ENCODE measurements around the gene PARM1.

DNA sequence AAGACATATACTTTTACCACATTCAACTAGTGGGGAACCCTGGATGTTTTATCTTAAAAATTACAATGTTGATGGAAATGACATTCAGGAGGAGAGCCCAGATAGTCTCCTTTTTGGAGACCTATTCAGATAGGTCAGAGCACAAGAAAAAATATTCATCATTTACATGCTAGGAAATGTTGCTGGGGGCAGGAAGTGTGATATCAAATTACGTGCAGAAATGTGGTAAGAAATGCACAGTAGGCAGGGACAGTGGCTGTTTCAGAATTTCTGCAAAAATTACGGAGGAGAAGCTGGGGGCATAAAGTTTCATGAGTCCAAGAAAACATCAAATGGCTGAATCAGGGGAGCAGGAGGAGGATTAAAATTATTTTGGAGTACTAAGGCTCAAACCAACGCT, 8.2 kb downstream of the PARM1 start:
- TF ChIP-seq EP300 (IDR thresholded peaks at IDR 0.05) (no peak), POLR2A (IDR thresholded peaks at IDR 0.05; ENCODE audit: low read depth) (no peak), POLR2AphosphoS5 (IDR thresholded peaks at IDR 0.05) (no peak)
- TF ChIP-seq, protein P1, sequence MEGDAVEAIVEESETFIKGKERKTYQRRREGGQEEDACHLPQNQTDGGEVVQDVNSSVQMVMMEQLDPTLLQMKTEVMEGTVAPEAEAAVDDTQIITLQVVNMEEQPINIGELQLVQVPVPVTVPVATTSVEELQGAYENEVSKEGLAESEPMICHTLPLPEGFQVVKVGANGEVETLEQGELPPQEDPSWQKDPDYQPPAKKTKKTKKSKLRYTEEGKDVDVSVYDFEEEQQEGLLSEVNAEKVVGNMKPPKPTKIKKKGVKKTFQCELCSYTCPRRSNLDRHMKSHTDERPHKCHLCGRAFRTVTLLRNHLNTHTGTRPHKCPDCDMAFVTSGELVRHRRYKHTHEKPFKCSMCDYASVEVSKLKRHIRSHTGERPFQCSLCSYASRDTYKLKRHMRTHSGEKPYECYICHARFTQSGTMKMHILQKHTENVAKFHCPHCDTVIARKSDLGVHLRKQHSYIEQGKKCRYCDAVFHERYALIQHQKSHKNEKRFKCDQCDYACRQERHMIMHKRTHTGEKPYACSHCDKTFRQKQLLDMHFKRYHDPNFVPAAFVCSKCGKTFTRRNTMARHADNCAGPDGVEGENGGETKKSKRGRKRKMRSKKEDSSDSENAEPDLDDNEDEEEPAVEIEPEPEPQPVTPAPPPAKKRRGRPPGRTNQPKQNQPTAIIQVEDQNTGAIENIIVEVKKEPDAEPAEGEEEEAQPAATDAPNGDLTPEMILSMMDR (IDR thresholded peaks at IDR 0.05): no peak

Measured in esophagus muscularis mucosa (tissue), 4 donors.